MCF 10A (cell line): Measurements from ENCODE around the gene THBD. TPM values are rescaled to one million over a fixed set of nuclear protein-coding genes. Genes with fewer than 3 reads are reported as not detected.

Experiments used
- BruUV-seq: library from RNA; stranded (reverse); fragments of 400-500 nt; replicated peaks from 2 replicates; lab custom pipeline; 2021; lab: Mats Ljungman, UMichigan
- CTCF ChIA-PET: fragments of 300-600 bp; sonication (Branson Sonifier 250); formaldehyde crosslinking; extraction: SDS; loops from one replicate; lab custom pipeline; 2021; ENCODE audit warnings: antibody characterized with exemption, inconsistent platforms; lab: Yijun Ruan, JAX
- POLR2A ChIA-PET: fragments of 300-600, 350-650 bp; sonication (Branson Sonifier 250); formaldehyde crosslinking; extraction: SDS; loops from one replicate; lab custom pipeline; 2020; ENCODE audit warnings: antibody characterized with exemption, inconsistent platforms; lab: Yijun Ruan, JAX
- DNase-seq: peaks from one replicate; pipeline ENCODE4 v3.0.0-alpha.2; 2018; ENCODE audit not compliant: unreplicated experiment
- H3K27ac Mint-ChIP-seq: one replicate; pipeline ENCODE4 v1.8.0; 2022; ENCODE audit warnings: mild to moderate bottlenecking, low read depth, mixed read lengths; ENCODE audit not compliant: unreplicated experiment
- H3K27me3 Mint-ChIP-seq: one replicate; pipeline ENCODE4 v1.8.0; 2022; ENCODE audit warnings: mixed read lengths; ENCODE audit not compliant: insufficient read depth, unreplicated experiment
- H3K36me3 Mint-ChIP-seq: one replicate; pipeline ENCODE4 v1.8.0; 2022; ENCODE audit warnings: mild to moderate bottlenecking, moderate library complexity, mixed read lengths; ENCODE audit not compliant: insufficient read depth, unreplicated experiment
- H3K4me1 Mint-ChIP-seq: one replicate; pipeline ENCODE4 v1.8.0; 2022; ENCODE audit warnings: mixed read lengths; ENCODE audit not compliant: insufficient read depth, unreplicated experiment
- H3K4me3 Mint-ChIP-seq: one replicate; pipeline ENCODE4 v1.8.0; 2022; ENCODE audit warnings: mild to moderate bottlenecking, moderate library complexity, mixed read lengths; ENCODE audit not compliant: unreplicated experiment
- H3K9me3 Mint-ChIP-seq: one replicate; pipeline ENCODE4 v1.8.0; 2022; ENCODE audit warnings: mixed read lengths; ENCODE audit not compliant: unreplicated experiment
- CTCF ChIP-seq: fragments of 200-600 bp; IDR thresholded peaks from one replicate; pipeline ENCODE4 v1.8.0; 2022; ENCODE audit warnings: antibody characterized with exemption, mild to moderate bottlenecking; ENCODE audit not compliant: unreplicated experiment
- intact Hi-C: fragments of 100-400 bp; cut with micrococcal nuclease; formaldehyde crosslinking; loops from 2 replicates; pipeline ENCODE4 v1.14.1; 2022
- total RNA-seq: library from RNA; stranded (reverse); gene quantifications from 2 replicates; pipeline ENCODE4 v1.2.3, GENCODE V29; 2022

The THBD gene
- total RNA-seq, 1 experiment from 2014 or later = 15.4 TPM

- Mint-ChIP-seq H3K4me1 (no peaks in the 10 kb centered on the region), H3K27ac (no peak overlapping the region), H3K36me3 (no peaks in the 10 kb centered on the region), H3K4me3 (no peak overlapping the region), H3K9me3 (no peaks in the 10 kb centered on the region), H3K27me3 (no peaks in the 10 kb centered on the region)
- ChIA-PET CTCF (interaction anchor here (0.6 to 2.0 kb wide), 3 partner anchors 12 to 300 kb away, joined by 3 to 4 read pairs (median 4); no protein-coding TSS in a partner anchor), POLR2A (interaction anchor here (0.7 kb wide), 1 partner anchor 17 kb away, joined by 3 read pairs; no protein-coding TSS in a partner anchor)
- BruUV-seq = no TSS peak
- intact Hi-C loops = no loop called here
- TF ChIP-seq CTCF = no peak
- DNase-seq = no peak
Measured at GRCh38 chr20:23066772-23067171, 17.3 kb upstream of the THBD start.

GRCh38 chr20:23065266-23066201 lies 16.1 kb upstream of the THBD start:
- ChIA-PET CTCF (interaction anchor here (0.9 to 1.1 kb wide), 5 partner anchors 14 to 275 kb away, joined by 3 to 7 read pairs (median 3); no protein-coding TSS in a partner anchor), POLR2A (no interaction called here)
- no peak for TF ChIP-seq CTCF
- intact Hi-C loops = no loop called here
- Mint-ChIP-seq H3K4me1 (no peaks in the 10 kb centered on the region), H3K27me3 (no peaks in the 10 kb centered on the region), H3K27ac (no peak overlapping the region), H3K36me3 (no peaks in the 10 kb centered on the region), H3K9me3 (no peaks in the 10 kb centered on the region), H3K4me3 (no peak overlapping the region)
- no peak for DNase-seq
- no TSS peak for BruUV-seq

GRCh38 chr20:23063581-23063980 lies 14.1 kb upstream of the THBD start:
- Mint-ChIP-seq H3K4me3 (no peak overlapping the region), H3K27ac (no peak overlapping the region), H3K27me3 (no peaks in the 10 kb centered on the region), H3K9me3 (no peaks in the 10 kb centered on the region), H3K4me1 (no peaks in the 10 kb centered on the region), H3K36me3 (no peaks in the 10 kb centered on the region)
- no peak for TF ChIP-seq CTCF
- intact Hi-C loops = no loop called here
- ChIA-PET CTCF (interaction anchor here (0.7 to 1.7 kb wide), 5 partner anchors 10 to 369 kb away, joined by 3 to 7 read pairs (median 3); no protein-coding TSS in a partner anchor), POLR2A (interaction anchor here (1.1 to 1.4 kb wide), 2 partner anchors 31 to 80 kb away, joined by 3 to 5 read pairs; no protein-coding TSS in a partner anchor)
- DNase-seq = no peak
- no TSS peak for BruUV-seq

- Mint-ChIP-seq H3K27ac (no peak overlapping the region), H3K4me3 (no peak overlapping the region), H3K27me3 (no peaks in the 10 kb centered on the region), H3K4me1 (no peaks in the 10 kb centered on the region), H3K9me3 (no peaks in the 10 kb centered on the region), H3K36me3 (no peaks in the 10 kb centered on the region)
- DNase-seq = no peak
- no TSS peak for BruUV-seq
- CTCF ChIA-PET = interaction anchor here (0.6 to 1.7 kb wide), 8 partner anchors 10 to 448 kb away, joined by 3 to 7 read pairs (median 3); no protein-coding TSS in a partner anchor
- intact Hi-C loops = no loop called here
- POLR2A ChIA-PET = interaction anchor here (1.1 to 1.4 kb wide), 4 partner anchors 8 to 80 kb away, joined by 3 to 5 read pairs (median 3); no protein-coding TSS in a partner anchor
- TF ChIP-seq CTCF = no peak
Measured at GRCh38 chr20:23063168-23063567, 13.7 kb upstream of the THBD start.
